Activated naive CD4-positive, alpha-beta T cell treated with Interleukin-2 at 50 U/mL for 16 hours (primary cell): Measurements from ENCODE around the gene SHISAL2A.

Experiments
- DNase-seq: peaks from one replicate; pipeline ENCODE4 v3.0.0-alpha.2; 2020

The SHISAL2A gene

DNA sequence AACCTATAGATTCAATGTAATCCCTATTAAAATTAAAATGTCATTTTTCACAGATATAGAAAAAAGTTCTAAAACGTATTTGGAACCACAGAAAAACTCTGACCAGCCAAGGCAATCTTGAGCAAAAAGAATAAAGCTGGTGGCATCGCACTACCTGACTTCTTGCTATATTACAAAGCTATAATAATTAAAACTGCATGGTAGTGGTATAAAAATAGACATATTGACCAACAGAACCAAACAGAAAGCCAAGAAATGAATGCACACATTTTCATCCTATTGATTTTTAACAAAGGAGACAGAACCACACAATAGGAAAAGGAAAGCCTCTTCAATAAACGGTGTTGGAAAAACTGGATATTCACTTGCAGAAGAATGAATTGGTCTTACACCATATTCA, 9.2 kb upstream of the SHISAL2A start:
- no peak for DNase-seq

DNA sequence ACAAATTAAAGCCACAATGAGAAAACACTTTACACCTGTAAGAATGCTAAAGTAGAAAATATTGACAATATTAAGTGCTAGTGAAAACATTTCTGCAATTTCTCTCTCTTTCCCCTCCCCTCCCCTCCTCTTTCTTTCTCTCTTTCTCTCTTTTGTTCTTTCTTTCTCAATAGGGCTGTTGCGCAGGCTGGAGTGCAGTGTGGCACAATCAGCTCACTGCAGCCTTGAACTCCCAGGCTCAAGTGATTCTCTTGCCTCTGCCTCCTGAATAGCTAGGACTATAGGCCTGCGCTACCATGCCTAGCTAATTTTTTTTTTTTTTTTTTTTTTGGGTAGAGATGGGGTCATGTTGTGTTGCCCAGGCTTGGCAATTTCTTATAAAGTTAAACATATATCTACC, 5.9 kb upstream of the SHISAL2A start:
- DNase-seq, result no peak

DNA sequence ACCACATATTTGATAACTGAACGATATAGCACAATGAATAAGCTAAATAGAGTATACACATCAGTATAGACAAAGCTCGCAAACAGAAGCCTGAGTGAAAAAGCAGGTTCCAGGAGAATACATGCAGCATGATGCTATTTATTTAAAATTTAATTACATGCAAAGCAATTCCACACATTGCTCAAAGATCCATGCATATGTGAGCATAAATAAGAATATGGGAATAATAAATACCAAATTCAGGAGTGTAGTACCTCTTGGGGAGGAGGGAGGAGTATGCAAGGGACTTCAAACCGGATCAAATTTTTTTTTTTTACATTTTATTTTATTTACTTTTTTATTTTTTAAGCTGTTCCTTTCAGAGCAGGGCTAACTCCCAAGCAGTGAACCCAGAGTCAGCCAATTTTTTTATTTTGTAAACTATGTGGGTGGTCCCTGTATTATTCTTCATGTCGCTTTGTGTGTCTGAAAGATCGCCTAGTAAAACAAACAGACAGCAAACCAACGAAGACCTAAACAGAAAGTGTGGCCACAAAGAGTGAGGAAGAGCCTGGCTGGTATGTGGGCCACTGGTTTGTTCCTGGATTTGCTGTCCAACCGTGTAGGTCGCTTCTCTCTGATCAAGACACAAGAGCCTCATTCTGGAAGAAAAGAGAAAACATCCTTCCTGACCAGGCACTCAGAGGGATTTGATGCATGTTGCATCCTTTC, 4.2 kb upstream of the SHISAL2A start:
- no peak for DNase-seq

DNA sequence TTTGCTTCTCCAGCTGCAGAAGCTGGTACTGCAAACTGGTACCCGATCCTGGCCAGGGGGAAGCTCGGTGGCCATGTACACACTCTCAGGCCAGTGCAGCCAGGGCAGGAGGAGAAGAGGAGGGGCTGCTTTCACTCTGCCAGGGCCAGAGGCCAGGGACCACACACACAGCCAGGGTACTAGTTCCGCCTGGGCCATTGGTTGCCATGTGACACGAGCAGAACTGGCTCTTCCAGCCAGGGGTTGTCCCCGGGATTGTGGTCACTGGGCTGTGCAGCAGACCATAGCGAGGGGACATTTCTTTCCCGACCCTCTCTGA, 3.7 kb upstream of the SHISAL2A start:
- no peak for DNase-seq

DNA sequence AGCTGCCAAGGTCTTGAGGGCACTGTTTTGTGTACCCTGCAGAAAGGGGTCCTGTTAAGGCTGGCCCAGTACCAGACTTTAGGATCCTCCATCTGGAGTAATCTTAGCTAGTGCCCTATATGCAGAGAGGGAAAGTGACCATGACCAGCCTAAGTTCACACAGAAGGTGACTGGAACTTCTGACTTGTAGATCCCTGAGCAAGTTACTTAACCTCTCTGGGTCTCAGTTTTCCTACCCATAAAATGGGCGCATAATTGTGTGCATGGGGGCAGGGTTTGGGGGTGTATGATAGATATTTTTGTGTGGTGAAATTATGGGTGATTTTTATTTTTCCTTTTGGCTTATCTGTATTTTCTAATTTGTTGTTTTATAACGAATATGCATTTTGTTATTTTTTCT, 3.3 kb upstream of the SHISAL2A start:
- DNase-seq, result no peak

DNA sequence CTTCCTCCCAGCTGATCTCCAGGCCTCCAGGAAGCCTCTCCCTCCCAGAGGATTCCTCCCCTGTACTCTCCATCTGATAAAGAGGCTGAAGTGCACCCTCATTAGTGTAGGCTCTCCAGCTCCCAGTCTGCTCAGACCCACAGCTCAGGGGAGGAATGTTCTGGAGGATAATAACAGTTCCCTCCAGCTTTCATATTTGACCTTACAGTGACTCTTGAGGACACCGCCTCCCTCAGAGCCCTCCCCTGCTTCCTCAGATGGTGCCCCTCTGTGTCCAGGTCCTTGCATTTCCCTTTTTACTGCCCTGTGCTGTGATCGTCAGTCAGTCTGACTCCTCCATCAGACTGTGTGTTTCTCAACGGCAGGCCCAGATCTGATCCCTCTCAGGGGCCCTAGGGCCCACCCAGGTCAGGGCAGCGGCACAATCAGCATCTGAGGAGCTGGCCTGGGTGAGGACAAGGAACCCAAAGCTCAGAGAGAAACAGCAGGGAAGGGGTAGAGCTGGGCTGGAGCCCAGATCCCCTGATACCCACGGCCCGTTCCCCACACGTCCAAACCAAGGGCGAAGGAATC, 1.1 kb upstream of the SHISAL2A start:
- no peak for DNase-seq

DNA sequence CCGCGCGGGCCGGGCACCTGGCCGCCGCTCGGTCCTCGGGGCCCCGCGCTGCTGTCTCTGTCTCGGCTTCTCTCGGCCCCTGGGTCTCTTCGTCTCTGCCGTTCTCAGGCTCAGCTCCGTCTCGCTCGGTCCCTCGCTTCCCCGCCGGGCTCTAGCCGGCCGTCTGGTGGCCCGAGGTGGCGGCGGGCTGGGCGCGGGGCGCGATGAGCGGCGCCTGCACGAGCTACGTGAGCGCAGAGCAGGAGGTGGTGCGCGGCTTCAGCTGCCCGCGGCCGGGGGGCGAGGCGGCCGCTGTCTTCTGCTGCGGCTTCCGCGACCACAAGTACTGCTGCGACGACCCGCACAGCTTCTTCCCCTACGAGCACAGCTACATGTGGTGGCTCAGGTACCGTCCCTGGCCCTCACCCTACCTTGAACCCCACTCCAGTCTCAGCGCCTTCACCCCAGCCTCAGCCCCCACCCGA, 355 bp downstream of the SHISAL2A start:
- peak; percentile 42 for DNase-seq

DNA sequence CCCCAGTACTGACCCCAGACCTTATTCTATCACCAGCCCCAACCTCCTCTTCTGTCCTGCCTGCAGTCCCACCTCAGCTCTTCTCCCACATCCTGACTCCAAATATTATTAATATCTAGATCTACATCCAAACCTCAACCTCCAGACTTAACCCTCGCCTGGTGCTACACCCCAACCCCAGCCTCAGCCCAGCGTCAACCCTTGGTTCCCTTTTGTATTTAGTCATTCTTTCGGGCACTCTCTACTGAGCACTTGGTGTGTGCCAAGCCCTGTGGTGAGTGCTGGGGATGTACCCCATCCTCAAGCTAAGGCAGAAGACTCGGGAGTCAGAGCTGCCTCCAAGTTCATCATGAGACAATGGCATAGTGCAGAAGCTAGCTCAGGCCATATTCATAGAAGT, 1.1 kb downstream of the SHISAL2A start:
- peak; percentile 17 for DNase-seq

DNA sequence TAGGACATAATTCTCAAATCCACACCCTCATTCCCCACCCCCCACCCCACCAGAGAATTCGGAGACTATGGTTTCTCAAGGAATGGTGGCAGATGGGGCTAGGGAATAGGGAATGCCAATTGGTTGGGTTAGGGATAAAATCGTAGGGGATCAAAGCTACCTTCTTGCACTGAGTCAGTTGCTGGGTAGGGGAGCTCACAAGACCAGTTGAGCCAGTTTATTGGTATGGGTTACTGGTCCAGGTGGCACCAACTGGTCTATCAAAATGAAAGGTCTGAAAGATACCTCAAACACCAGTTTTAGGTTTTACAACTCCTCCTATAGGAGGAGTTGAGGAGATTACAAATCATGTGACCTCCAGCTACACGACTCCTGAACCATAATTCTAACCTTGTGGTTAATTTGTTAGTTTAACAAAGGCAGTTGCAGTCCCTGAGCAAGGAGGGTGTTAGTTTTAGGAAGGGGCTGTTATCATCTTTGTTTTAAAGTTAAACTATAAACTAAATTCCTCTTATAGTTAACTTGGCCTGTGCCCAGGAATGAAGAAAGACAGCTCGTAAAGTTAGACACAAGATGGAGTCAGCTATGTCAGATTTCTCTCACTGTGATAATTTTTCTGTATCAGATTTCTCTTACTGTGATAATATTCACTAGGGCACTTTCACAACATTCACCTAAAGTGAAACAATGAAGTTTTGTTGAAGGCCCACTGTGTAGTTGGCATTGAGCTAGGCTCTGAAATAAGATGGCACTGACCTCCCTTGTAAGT, 2.5 kb downstream of the SHISAL2A start:
- DNase-seq, result no peak

DNA sequence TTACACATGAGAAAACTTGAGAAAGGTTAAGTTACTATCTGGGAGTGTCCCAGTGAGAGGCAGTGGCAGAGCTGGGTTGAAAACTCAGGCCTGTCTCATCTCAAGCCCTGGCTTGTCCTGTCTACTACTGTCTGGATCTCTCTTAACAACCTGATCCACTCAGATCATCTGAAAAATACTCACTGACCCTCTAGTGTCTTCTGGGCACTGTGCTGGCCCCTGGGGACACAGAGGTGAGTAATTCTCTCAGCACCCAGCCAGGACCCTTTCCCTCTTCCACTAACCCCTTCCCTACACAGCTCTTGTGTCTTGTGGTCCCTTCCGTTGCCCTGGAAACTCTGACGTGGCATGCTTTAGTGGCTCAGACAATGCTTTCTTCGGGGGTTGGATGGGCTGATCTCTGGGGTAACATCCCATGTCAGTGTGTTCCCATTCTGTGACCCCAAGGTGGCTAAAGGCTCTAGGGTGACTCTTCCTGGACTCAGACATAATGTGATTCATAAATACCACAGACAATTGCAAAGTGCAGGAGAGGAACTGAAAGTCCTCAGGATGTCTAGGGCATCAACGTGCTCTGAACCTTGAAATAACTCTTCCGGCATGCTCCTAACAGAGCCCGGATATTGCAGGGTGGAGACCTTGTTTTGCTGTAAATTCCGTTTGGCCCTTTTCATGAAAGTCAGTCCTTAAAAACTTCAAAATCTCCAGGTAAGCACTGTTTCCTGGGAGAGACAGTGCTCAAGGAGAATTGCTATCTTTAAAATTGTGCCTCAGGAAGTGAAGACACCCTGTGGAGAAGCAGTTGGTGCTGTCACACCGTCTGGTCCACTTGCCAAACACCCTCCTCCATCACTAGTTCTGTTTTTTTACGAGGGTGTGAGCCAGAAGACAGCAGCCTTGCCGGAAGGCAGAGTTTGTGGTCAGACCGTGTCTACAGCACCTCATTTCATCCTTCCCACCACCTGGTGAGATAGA, 4.0 kb downstream of the SHISAL2A start:
- DNase-seq, result peak; percentile 64

DNA sequence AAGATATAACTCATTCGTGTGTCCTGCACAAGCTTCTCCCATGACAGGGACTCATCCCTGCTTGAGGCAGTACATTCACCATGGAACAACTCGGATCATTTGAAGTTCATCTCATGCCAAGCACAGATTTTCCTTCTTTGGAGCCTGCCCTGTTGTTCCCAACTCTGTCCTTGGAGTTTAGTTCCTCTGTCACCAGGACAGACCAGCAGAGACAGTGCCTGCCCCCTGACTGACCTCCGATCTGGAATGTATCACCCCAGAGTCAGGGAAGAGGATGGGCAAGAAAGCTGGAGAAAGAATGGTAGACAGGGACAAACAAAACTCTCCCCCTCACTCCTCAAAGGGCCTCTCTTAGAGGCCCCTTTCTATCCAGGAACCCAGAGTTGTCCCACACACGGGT, 5.0 kb downstream of the SHISAL2A start:
- DNase-seq, result no peak

DNA sequence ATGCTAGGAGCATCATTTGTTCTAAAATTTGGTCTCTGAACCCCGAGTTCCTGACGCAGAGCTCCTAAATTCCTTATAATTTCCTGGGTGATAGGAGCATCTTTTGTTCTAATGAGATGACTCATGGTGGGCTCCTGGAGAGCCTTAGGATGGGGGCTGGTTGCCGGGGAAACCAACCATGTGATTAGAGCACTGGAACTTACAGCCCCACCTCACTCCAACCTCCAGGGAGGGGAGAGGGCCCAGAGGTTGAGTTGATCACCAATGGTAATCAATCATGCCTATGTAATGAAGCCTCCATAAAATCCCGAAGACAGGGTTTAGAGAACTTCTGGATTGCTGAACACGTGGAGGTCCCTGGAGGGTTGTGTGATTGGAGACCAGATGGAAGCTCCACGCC, 7.7 kb downstream of the SHISAL2A start:
- no peak for DNase-seq

DNA sequence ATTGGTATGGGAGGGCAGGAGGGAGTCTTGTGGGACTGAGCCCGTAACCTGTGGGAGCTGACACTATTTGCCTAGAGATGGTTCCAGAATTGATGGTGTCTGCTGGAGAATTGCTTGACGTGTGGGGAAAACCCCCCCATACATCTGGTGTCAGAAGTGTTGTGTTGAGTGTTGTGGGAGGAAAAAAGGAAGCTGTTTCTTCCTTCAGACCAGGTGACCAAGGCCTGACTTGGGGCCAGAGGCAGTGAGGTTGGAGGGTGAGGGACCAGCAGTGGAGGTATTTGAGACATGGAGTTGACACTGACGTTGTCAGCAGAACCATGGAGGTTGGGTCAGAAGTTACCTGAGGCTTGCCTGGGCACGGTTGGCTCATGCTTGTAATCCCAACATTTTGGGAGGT, 8.3 kb downstream of the SHISAL2A start:
- no peak for DNase-seq

DNA sequence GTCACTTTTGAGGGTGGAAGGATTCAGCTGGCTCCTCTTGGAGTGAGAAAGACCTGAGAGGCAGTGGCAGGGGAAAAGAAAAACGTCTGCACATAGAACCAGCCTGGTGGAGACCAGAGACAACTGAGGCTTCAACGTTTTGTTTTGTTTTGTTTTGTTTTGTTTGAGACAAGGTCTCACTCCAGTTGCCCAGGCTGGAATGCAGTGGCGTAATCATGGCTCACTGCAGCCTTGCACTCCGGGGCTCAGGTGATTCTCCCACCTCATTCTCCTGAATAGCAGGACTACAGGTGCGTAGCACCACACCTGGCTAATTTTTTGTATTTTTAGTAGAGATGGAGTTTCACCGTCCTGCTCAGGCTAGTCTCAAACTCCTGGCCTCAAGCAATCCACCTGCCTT, 12.3 kb downstream of the SHISAL2A start:
- no peak for DNase-seq

DNA sequence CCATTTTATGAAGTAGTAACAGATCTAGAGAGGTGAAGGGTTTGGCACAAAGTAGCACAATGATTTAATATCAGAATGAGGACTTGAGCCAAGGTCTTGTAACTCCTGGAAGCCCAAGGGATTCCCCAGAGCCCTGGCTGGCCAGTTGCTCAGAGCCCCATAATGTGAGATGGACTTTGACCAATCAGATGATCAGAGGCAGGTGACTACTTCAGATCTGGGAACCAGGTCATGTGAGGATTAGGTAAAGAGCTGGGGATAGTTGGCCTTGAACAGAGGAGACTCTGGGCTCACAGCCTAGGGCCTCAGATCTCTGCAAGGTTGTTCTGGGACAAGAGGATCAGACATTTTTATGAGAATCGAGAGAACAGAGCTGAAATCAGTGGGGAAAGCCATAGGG, 18.9 kb downstream of the SHISAL2A start:
- DNase-seq, result no peak

DNA sequence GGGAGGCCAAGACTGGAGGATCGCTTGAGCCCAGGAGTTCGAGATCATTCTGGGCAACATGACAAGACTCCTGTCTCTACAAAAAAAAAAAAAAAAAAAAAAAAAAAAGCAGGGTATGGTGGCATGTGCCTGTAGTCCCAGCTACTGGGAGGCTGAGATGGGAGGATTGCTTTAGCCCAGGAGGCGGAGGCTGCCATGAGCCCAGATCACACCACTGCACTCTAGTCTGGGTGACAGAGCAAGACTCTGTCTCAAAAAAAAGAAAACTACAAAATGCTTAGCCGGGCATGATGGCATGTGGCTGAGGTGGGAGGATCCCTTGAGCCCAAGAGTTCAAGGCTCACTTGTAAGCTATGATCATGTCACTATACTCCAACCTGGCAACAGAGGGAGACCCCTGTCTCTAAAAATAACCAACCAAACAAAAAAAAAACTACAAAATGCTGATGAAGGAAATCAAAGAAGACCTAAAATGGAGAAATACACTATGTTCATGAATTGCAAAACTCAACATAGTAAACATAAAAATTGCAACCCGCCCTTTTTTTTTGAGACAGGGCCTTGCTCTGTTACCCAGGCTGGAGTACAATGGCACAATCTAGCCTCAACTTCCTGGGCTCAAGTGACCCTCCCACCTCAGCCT, 20.4 kb downstream of the SHISAL2A start:
- DNase-seq, result no peak

DNA sequence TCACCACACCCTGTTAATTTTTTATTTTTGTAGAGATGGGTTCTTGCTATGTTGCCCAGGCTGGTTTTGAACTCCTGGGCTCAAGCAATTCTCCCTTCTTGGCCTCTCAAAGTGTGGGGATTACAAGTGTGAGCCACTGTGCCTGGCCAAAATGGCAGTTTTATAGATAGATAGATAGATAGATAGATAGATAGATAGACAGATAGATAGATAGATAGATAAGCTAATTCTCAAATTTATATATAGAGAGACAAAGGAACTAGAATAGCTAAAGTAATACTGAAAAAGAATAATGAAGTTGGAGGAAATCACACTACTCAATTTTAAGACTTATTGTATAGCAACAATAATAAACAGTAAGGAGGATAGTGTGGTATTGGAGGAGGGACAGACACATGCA, 21.1 kb downstream of the SHISAL2A start:
- DNase-seq, result no peak

DNA sequence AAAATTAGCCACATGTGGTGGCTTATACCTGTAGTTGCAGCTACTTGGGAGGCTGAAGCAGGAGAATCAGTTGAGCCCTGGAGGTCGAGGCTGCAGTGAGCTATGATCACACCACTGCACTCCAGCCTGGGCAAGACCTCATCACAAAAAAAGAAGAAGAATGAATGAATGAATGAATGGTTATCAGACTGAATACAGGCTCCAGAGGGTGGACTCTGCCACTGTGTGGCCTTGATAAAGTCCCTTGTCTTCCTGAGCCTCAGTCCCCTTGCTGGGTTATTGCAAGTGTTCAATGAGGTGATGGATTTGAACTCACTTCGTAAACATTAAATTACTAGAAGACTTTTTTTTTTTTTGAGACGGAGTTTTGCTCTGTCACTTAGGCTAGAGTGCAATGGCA, 24.7 kb downstream of the SHISAL2A start:
- no peak for DNase-seq

DNA sequence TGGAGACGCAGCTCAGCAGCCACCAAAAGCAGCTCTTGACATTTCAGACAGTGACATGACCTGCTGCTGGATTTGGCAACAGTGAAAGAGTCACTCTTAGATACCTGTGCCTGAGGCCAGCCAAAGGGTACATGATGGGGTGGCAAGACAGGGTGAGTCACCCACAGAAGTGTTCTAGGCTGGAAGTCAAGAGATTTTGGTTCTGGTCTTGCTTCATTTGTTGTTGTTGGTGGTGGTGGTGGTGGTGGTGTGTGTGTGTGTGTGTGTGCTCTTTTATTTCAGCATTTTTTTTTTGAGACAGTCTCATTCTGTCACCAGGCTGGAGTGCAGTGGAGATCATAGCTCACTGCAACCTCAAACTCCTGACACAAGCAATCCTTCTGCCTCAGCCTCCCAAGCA, 25.8 kb downstream of the SHISAL2A start:
- DNase-seq, result peak; percentile 8

DNA sequence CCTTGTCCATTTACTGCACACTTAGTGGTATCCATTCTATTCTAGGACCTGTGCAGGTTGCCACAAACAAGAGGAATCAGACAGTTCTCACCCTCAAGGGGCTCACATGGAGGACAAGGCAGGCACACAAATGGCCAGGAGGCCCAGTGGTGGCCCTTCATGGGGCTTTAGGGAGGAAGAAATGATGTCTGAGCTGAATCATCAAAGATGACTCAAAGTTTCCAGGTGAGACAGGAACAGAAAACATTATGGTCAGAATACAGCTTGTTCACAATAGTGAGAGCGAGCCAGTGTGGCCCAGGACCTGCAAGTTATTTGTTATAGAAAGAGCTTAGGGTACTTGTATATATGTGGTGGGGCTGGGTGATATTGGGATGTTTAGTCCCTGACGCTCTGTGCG, 26.4 kb downstream of the SHISAL2A start:
- no peak for DNase-seq

DNA sequence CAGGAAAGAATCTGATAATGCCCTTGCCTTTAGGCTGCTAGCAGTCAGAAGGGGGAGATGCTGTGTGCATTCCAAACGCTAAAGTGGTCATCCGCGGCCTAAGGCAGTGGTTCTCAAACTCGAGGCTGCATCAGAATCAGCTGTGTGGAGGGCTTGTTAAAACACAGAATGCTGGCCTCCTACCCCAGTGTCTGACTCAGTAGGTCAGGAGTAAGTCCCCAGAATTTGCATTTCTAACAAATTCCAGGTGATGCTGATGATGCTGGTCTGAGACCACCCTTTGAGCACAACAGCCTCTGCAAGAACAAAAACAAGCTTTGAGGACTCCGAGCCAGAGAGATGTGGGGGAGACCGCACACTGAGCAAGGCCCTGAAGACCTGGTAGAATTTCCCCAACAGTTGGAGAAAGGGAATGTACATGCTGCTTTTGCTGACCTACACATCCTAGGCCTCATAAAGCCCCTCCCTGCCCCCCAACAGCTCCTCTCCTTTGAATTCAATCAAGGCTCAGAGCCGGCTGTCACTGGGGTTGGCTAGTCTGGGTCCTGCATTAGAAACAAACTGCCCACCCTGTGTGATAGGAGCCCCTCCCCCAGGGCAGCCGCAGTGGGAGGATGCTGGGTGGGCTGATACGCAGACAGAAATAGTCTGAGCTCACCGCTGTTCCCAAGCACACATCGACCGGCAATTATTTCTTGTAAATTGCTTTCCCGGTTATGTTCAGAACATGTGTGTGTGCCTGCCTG, 27.1 kb downstream of the SHISAL2A start:
- DNase-seq, result no peak

DNA sequence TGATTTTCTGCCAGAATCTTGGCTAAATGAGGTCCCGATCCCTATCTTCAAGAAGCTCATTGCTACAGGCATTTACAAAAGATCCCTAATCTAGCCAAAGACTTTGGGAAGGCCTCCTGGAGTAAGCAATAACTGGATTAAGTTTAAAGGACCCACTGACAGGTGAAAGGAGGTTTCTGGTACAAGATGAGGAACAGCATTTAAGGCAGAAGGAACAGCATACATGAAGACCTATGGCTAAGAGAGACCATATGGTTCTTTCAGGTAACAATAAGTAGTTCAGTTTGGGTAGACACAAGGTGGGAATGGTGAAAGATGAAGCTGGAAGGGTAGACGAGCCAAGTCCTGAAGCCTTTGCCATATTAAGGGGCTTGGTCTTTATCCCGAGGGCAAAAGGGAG, 27.8 kb downstream of the SHISAL2A start:
- no peak for DNase-seq
